Coronary artery (tissue), 2 donors: Measurements from ENCODE around the gene NAMPT.

Experiments
- DNase-seq: peaks from one replicate; pipeline ENCODE4 v3.0.0-alpha.2; 2017; ENCODE audit warnings: low spot score
- H3K27ac ChIP-seq, 2 donors: fragments of 200-600 bp; sonication (generic); one replicate each; pipeline ENCODE4 v1.5.1; 2016 to 2019
- H3K4me3 ChIP-seq: fragments of 200-600 bp; sonication (generic); 2 replicates; pipeline ENCODE4 v1.5.1; 2016; ENCODE audit warnings: mild to moderate bottlenecking, moderate library complexity
- TF ChIP-seq, protein P1 (sequence below): fragments of 200-600 bp; sonication (generic); IDR thresholded peaks from one replicate; pipeline ENCODE4 v1.5.1; 2019; ENCODE audit warnings: antibody characterized with exemption

NAMPT gene

DNA sequence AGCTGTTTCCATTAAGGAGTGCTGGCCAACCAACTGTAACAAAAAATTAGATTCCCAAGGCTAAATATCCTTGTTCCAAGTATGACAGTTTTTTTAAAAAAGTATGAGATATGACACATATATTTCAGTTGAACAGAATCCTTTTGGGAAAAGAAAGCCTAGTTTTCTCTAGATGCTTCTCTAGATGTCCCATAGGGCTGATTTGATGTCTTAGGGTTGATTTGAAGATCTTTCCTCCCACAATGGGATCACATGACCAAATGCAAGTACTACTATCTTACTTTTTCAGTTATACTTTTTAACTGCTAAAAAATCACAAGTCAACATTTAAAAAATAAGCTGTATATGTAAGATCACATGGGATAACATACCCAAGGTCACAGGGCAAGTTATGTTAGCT, 3.7 kb downstream of the NAMPT start:
- no peak for DNase-seq
- H3K4me3 ChIP-seq: peak overlapping the region; percentile 89

DNA sequence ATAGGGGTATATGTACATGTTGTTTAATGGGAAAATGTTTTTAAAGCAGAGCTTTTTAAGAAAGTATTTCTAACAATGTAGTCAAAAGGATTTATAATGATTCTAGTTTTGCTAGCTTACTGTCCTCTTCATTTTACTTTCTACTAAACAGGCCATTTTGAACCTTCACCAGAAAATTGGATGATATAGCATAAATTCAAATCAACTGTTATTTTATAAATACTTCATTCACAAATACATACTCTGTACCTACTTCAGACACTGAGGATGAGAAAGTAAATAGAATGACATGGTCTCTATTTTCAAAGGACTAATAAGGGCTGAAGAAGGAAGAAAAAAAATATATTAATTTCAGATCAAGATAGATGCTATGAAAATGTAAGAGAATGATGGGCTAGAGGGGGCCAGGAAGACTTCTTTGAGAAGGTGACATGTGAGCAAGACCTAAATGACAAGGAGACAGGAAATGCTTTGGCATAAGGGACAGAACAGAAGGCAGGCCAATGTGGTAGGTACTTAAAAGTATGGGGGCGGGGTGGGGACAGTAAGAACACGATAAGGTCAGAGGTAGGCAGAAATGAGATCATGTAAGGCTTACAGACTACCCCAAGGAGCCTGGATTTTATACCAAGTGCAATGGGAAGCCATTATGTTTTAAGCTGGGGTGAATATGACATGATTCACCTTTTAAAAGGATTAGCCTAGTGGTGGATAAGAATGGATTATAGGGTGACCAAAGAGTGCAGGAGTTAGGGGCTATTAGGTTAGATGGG, 5.2 kb downstream of the NAMPT start:
- H3K4me3 ChIP-seq: peak overlapping the region; percentile 89

More for the DNA sequence above, 3.7 kb downstream of the NAMPT start:
- TF ChIP-seq, protein P1, sequence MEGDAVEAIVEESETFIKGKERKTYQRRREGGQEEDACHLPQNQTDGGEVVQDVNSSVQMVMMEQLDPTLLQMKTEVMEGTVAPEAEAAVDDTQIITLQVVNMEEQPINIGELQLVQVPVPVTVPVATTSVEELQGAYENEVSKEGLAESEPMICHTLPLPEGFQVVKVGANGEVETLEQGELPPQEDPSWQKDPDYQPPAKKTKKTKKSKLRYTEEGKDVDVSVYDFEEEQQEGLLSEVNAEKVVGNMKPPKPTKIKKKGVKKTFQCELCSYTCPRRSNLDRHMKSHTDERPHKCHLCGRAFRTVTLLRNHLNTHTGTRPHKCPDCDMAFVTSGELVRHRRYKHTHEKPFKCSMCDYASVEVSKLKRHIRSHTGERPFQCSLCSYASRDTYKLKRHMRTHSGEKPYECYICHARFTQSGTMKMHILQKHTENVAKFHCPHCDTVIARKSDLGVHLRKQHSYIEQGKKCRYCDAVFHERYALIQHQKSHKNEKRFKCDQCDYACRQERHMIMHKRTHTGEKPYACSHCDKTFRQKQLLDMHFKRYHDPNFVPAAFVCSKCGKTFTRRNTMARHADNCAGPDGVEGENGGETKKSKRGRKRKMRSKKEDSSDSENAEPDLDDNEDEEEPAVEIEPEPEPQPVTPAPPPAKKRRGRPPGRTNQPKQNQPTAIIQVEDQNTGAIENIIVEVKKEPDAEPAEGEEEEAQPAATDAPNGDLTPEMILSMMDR: no peak
- H3K27ac ChIP-seq: no peak overlapping the region

DNA sequence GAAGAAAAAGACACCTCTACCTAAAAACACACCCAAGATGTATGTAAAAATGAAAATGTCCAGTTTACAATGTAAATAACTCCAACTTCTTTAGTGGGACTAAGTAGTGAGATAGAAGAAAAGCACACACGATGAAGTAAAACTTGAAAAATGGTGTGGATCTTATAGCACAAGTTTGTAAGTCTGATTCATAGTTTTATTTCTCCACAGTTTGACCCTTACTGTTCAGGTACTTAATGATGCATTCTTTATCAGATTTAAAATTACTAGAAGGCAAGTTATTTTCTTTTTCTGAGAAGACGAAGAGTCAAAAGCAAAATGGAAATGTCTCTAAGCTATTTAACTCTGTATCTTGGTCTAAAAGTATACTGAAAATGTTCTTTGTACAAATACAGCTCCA, 6.1 kb downstream of the NAMPT start:
- Histone ChIP-seq H3K4me3 (no peak overlapping the region), H3K27ac (no peak overlapping the region)
- TF ChIP-seq, protein P1: no peak
- no peak for DNase-seq

More for the DNA sequence above, 5.2 kb downstream of the NAMPT start:
- no peak overlapping the region for H3K27ac ChIP-seq
- DNase-seq: no peak
- TF ChIP-seq, protein P1: no peak

DNA sequence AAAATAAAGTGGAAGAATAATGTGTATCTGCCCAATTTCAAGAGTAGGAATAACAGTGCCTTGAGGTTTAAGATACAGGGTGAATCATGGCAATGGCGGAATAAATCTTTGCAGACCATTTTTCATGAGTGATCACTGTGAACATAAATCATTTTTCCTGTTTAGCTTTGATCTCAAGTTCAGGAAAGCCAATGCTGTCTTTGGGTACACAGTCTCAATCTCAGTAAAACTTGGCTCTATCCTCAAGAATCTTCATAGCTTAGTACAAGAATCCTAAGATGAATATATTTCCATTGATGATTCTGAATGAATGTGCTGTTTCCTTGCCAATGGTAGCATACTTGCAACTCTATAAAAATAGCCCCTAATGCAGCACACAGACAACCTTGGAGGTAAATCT, 6.8 kb downstream of the NAMPT start:
- TF ChIP-seq, protein P1: no peak
- Histone ChIP-seq H3K27ac (no peak overlapping the region), H3K4me3 (peak overlapping the region; percentile 17)
- DNase-seq: no peak

DNA sequence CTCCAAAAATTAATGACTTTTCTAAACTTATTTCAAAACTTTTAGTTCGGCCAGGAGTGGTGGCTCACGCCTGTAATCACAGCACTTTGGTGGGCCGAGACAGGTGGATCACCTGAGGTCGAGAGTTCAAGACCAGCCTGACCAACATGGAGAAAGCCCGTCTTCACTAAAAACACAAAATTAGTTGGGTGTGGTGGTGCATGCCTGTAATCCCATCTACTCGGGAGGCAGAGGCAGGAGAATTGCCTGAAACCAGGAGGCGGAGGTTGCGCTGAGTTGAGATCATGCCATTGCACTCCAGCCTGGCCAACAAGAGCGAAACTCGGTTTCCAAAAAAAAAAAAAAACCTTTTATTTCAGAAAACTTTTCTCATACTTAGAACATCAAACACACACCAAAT, 8.3 kb downstream of the NAMPT start:
- no peak for DNase-seq
- TF ChIP-seq, protein P1: no peak
- Histone ChIP-seq H3K4me3 (no peak overlapping the region), H3K27ac (no peak overlapping the region)

DNA sequence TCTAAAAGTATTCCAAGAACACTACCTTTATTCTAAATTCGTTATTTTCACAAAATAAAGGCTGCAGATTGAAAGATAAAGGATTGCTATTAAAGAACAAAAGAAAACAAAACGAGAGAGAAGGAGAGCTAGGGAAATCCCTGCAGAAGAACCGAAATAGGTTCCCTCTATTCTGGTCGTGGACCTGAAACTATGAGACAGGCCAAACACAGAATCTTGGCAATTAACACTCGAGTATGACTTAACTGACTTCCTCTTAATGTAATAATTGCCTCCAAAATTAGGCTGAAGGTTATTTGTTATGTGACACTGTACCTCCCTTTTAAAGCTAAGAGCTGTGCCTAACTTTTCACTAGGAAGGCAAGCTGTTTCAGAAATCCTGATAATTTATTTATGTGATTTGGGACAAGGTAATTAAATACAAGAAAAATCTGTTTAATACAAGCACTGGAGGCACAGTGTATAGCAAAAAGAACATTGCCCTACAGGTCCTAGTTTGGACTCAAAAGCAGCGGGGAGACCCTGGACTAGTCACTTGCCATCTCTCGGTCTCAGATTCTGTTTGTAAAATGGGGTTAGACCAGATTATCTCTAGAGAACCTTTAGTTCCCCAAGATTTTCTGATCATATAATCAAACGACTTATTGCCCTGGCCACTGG, 11.6 kb downstream of the NAMPT start:
- DNase-seq: no peak
- no peak overlapping the region for H3K4me3 ChIP-seq
- H3K27ac ChIP-seq: no peak overlapping the region
- TF ChIP-seq, protein P1: no peak
